HEK293T (cell line): ENCODE data around the gene CCDC71L.

Experiments used
- ARNT ChIP-seq: fragments of 450-650 bp; IDR thresholded peaks from 2 replicates; pipeline ENCODE4 v1.6.1; 2017; ENCODE audit warnings: mild to moderate bottlenecking
- BHLHE40 ChIP-seq: fragments of 450-650 bp; IDR thresholded peaks from 2 replicates; pipeline ENCODE4 v1.6.1; 2016; ENCODE audit warnings: mild to moderate bottlenecking, moderate library complexity, borderline replicate concordance
- CTBP1 ChIP-seq: fragments of 450-650 bp; IDR thresholded peaks from 2 replicates; pipeline ENCODE4 v1.6.1; 2016; ENCODE audit warnings: borderline replicate concordance
- ELF4 ChIP-seq: fragments of 450-650 bp; IDR thresholded peaks from 2 replicates; pipeline ENCODE4 v1.6.1; 2017; ENCODE audit warnings: antibody characterized with exemption
- FOXA1 ChIP-seq: fragments of 450-650 bp; IDR thresholded peaks from 2 replicates; pipeline ENCODE4 v1.6.1; 2016; ENCODE audit warnings: mild to moderate bottlenecking
- FOXK2 ChIP-seq: fragments of 450-650 bp; IDR thresholded peaks from 2 replicates; pipeline ENCODE4 v1.6.1; 2016; ENCODE audit warnings: mild to moderate bottlenecking
- FOXM1 ChIP-seq: fragments of 450-650 bp; IDR thresholded peaks from 2 replicates; pipeline ENCODE4 v1.6.1; 2017; ENCODE audit warnings: mild to moderate bottlenecking, borderline replicate concordance
- HDGF ChIP-seq: fragments of 450-650 bp; IDR thresholded peaks from 2 replicates; pipeline ENCODE4 v1.6.1; 2017; ENCODE audit warnings: antibody characterized with exemption, borderline replicate concordance
- LEF1 ChIP-seq: fragments of 450-650 bp; IDR thresholded peaks from 2 replicates; pipeline ENCODE4 v1.6.1; 2017; ENCODE audit warnings: mild to moderate bottlenecking, borderline replicate concordance
- NFRKB ChIP-seq: fragments of 450-650 bp; IDR thresholded peaks from 2 replicates; pipeline ENCODE4 v1.6.1; 2016; ENCODE audit warnings: mild to moderate bottlenecking, moderate library complexity
- SP1 ChIP-seq: fragments of 450-650 bp; IDR thresholded peaks from 2 replicates; pipeline ENCODE4 v1.6.1; 2017
- SUZ12 ChIP-seq: fragments of 450-650 bp; IDR thresholded peaks from 2 replicates; pipeline ENCODE4 v1.6.1; 2016; ENCODE audit warnings: mild to moderate bottlenecking
- TARDBP ChIP-seq: fragments of 450-650 bp; IDR thresholded peaks from 2 replicates; pipeline ENCODE4 v1.6.1; 2016
- ZNF384 ChIP-seq: fragments of 450-650 bp; IDR thresholded peaks from 2 replicates; pipeline ENCODE4 v1.6.1; 2016

- TF ChIP-seq FOXM1, result no peak
- TF ChIP-seq NFRKB, result no peak
- TF ChIP-seq FOXA1, result no peak
- no peak for TF ChIP-seq SUZ12
- no peak for TF ChIP-seq TARDBP
- TF ChIP-seq ELF4, result no peak
- TF ChIP-seq BHLHE40, result no peak
- TF ChIP-seq SP1, result no peak
- TF ChIP-seq LEF1, result no peak
- no peak for TF ChIP-seq ARNT
- no peak for TF ChIP-seq CTBP1
- no peak for TF ChIP-seq HDGF
- no peak for TF ChIP-seq ZNF384
- TF ChIP-seq FOXK2, result no peak
Observed at GRCh38 chr7:106617860-106618259, 43.1 kb downstream of the CCDC71L start.
